ENCODE data around the gene ZBTB22.
"Not testable (repeated sequence)": the region's sequence is repeated elsewhere in the genome, so short reads cannot be mapped to it uniquely, and the experiment has no call there.

Gene ZBTB22

DNA sequence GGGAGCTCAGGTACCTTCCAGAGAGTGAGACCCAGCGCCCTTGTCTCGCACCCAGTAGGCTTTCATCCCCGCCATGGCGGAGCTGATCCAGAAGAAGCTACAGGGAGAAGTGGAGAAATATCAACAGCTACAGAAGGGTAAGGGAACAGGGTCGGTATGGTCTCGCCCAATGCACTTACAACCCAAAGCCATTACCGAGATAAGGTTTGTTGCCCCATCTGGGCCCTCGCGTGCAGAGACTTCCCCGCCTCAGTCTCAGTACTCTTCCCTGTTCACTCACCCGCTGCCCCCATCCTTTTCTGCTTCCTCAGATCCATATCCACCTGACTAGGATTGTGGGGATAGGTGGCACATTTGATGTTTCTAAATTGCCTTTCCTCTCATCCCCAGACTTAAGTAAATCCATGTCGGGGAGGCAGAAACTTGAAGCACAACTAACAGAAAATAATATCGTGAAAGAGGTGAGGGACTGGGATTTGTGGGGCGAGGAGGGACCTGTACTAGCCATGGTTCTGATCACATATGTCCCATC, 27.7 kb downstream of the ZBTB22 start:
- no peak for DNase-seq (ENCODE audit: low read depth)
- TF ChIP-seq CTCF (IDR thresholded peaks at IDR 0.05; ENCODE audit: insufficient read depth, low read depth, low read length, missing control alignments), result no peak
- H3K4me3 ChIP-seq (ENCODE audit: low read length), result peak overlapping the region; percentile 97

DNA sequence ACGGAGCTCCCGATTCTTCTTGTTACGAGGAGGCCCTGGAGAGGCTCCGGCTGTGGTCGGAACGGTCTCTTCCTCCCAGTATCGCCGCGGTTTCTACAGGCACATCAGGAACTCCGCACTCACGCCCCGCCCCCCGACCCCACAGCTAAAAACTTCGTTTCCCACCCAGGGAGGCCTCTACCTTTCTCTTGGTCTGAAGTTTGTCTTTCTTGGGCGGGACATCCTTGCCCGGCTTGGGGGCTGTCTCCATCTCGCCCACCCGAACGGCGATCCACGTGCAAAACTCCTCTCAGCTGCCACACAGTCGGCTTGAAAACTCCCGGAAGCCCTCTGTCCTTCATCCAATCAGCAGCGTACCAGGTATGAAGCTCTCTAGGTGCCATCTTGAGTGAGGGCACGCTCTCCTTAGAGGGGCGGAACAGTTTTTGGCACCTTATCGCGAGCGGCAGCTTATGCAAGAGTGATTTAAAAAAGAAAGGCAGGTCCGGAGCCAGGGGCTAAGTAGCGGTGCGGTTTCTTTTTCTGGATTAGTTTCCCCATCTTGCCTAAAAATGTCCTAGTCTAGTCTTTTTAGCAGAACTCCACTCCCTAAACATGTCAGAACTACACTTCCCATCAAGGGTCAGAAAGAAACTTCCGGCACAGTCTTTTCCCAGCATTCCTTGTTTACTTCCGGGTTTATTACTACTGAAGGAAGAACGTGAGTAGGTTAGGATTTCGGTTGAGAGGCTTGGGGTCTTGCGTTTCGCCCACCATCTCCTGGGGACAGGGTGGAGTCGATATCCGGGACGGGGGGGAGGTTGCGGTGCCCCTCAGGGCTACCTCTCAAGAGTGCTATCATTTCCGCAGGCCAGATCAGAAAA, 28.4 kb downstream of the ZBTB22 start, which contains the start of the genes PFDN6 and WDR46:
Gene PFDN6 (plus strand): TSS at position 681 of the 863 bp plus-strand sequence. CDS start 256 bp downstream, outside the sequence.
Gene WDR46 (minus strand): TSS at position 319 of the 863 bp plus-strand sequence. CDS start 69 bp downstream, at position 250.
- H3K4me3 ChIP-seq (ENCODE audit: low read length), result peak within 1 kb of the TSS; percentile 97
- peak; percentile 91 for DNase-seq (ENCODE audit: low read depth)
- no peak for TF ChIP-seq CTCF (IDR thresholded peaks at IDR 0.05; ENCODE audit: insufficient read depth, low read depth, low read length, missing control alignments)

DNA sequence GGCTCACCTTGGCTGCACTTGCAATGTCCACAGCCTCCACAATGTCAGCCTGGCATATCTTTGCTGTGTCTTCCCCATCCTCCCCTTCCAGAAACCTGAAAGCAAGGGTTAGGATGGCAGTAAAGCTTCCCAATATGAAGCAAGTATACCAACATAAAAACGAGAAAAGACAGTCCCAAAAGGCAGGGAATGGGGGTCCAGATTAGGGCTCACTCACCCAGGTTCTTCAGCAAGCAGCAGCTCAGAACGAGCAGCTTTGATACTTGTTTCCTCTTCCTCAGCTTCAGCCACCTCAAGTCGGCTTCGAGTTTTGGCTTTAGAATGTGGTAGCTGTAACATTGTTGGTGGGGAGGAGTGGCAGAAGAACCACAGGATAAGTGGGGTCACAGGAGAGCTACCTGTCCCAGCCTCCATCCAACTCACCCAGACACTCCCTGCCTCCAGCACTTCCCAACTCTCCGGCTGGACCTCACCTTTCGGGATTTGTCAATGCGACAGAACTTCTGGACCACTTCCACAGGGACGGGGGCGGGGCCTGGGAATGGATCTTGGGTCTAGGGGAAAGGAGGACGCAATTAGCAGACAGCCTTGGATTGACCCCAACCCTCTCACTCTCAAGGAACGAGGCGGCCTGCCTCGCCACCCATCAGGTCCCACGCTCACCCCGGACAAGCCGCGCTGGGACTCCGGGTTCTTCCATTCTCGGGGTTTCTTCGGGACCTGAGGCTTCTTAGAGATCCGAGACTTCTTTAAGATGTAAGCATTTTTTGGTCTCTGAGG, 29.2 kb downstream of the ZBTB22 start:
- TF ChIP-seq CTCF (IDR thresholded peaks at IDR 0.05; ENCODE audit: insufficient read depth, low read depth, low read length, missing control alignments), result no peak

GRCh38 chr6:33286946-33287914, 30.3 kb downstream of the ZBTB22 start:
- H3K4me3 ChIP-seq (ENCODE audit: low read length), result no peak overlapping the region
- DNase-seq (ENCODE audit: low read depth), result no peak
- no peak for TF ChIP-seq CTCF (IDR thresholded peaks at IDR 0.05; ENCODE audit: insufficient read depth, low read depth, low read length, missing control alignments)

More for the DNA sequence above, 29.2 kb downstream of the ZBTB22 start:
- no peak for DNase-seq (ENCODE audit: low read depth)
- peak overlapping the region; percentile 97 for H3K4me3 ChIP-seq (ENCODE audit: low read length)

- not testable (repeated sequence) for DNase-seq (ENCODE audit: low read depth)
Observed at GRCh38 chr6:33285214-33285613, 32.3 kb downstream of the ZBTB22 start.

GRCh38 chr6:33280539-33280938, 37.0 kb downstream of the ZBTB22 start:
- no peak for TF ChIP-seq CTCF (IDR thresholded peaks at IDR 0.05; ENCODE audit: insufficient read depth, low read depth, low read length, missing control alignments)

More at GRCh38 chr6:33285214-33285613, 32.3 kb downstream of the ZBTB22 start:
- not testable (repeated sequence) for H3K4me3 ChIP-seq (ENCODE audit: low read length)

More at GRCh38 chr6:33280539-33280938, 37.0 kb downstream of the ZBTB22 start:
- H3K4me3 ChIP-seq (ENCODE audit: low read length), result no peak overlapping the region
- DNase-seq (ENCODE audit: low read depth), result no peak
